IPS-20b (cell line): Measurements from ENCODE around the gene PRKCB.
"Not testable (repeated sequence)": the region's sequence is repeated elsewhere in the genome, so short reads cannot be mapped to it uniquely, and the experiment has no call there.

Source experiments
- H3K27ac ChIP-seq: one replicate; pipeline ENCODE4 v1.5.1; 2013; ENCODE audit warnings: low read length
- H3K27me3 ChIP-seq: 2 replicates; pipeline ENCODE4 v1.6.1; 2013; ENCODE audit warnings: mild to moderate bottlenecking, low read length, inconsistent platforms; ENCODE audit not compliant: insufficient read depth
- H3K36me3 ChIP-seq: 2 replicates; pipeline ENCODE4 v1.6.1; 2013; ENCODE audit warnings: low read depth, mild to moderate bottlenecking, inconsistent platforms, low read length, moderate library complexity; ENCODE audit not compliant: insufficient read depth
- H3K4me1 ChIP-seq: 2 replicates; pipeline ENCODE4 v1.6.1; 2013; ENCODE audit warnings: mild to moderate bottlenecking, control low read depth, inconsistent platforms, low read length, moderate library complexity; ENCODE audit not compliant: insufficient read depth
- H3K4me3 ChIP-seq: 2 replicates; pipeline ENCODE4 v1.5.1; 2013; ENCODE audit warnings: mild to moderate bottlenecking, low read length, inconsistent platforms
- H3K9ac ChIP-seq: 2 replicates; pipeline ENCODE4 v1.6.1; 2013; ENCODE audit warnings: low read depth, mild to moderate bottlenecking, inconsistent platforms, low read length, moderate library complexity
- H3K9me3 ChIP-seq: 2 replicates; pipeline ENCODE4 v1.6.1; 2013; ENCODE audit warnings: mild to moderate bottlenecking, low read depth, low read length, inconsistent platforms; ENCODE audit not compliant: insufficient read depth

The PRKCB gene

DNA sequence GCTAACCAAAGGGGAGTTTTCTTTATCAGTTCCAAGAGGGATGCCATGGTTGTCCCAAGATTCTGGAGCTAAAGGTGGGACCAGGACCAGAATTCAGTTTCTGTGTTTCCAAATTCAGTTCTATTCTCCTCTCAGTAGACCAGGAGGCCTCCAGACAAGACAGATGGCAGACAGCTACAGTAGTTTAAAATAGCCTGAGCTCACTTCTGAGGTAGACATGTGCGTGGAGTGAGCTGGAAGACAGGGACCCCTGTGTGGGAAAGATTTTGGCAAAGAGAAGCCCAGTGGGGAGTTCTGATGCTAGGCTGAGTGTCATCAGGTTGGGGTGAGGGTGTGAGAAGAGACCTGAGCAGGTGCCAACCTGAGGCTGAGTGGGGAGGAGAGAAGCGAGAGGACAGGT lies 95.4 kb downstream of the PRKCB start:
- no peak overlapping the region for H3K4me3 ChIP-seq
- H3K9ac ChIP-seq: no peak overlapping the region
- no peaks in the 10 kb centered on the region for H3K4me1 ChIP-seq
- H3K27me3 ChIP-seq: no peaks in the 10 kb centered on the region
- H3K36me3 ChIP-seq: no peaks in the 10 kb centered on the region
- H3K9me3 ChIP-seq: no peaks in the 10 kb centered on the region
- H3K27ac ChIP-seq: no peak overlapping the region

DNA sequence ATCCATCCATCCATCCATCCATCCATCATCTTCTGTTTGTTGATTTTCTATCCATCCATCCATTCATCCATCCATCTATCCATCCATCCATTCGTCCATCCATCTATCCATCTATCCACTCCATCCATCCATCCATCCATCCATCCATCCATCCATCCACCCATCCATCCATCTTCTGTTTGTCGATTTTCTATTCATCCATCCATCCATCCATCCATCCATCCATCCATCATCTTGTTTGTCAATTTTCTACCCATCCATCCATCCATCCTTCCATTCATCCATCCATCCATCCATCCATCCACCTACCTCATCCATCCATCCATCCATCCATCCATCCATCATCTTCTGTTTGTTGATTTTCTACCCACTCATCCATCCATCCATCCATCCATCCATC lies 97.9 kb downstream of the PRKCB start:
- not testable (repeated sequence) for H3K4me1 ChIP-seq, H3K27ac ChIP-seq, H3K9me3 ChIP-seq, H3K36me3 ChIP-seq, H3K27me3 ChIP-seq, H3K9ac ChIP-seq, H3K4me3 ChIP-seq

DNA sequence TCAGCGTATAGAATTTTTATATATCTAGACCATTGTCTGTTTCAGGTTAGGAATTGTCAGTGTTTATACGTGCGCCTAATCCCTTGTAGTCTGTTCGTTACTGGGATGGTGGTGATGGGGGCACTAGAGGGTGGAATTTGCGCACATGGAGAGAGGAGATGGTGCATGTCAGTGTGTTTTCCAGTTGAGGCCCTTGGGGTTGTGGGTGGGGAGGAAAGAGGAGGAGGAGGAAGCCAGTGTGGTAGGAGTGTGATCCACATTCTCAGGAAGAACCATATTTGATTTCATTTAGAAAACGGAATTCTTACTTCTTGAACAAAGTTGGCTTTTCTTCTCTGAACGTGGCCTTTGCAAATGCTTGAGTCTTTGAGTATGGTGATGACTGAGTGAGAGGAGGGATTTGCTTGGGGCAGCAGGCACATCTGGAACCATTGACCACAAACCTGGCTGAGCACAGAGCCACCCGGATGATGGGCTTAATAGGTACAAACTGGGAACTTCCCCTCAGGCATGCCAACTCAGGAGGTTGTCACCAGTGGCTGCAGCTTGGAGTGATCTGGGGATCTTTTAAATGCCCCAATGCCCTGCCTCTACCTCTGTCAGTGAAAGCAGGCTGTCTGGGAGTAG lies 98.9 kb downstream of the PRKCB start:
- no peaks in the 10 kb centered on the region for H3K9me3 ChIP-seq
- H3K9ac ChIP-seq: no peak overlapping the region
- no peak overlapping the region for H3K27ac ChIP-seq
- H3K36me3 ChIP-seq: no peaks in the 10 kb centered on the region
- H3K4me1 ChIP-seq: no peaks in the 10 kb centered on the region
- no peaks in the 10 kb centered on the region; the same call in 1 of the 2 replicates for H3K27me3 ChIP-seq
- no peak overlapping the region for H3K4me3 ChIP-seq

DNA sequence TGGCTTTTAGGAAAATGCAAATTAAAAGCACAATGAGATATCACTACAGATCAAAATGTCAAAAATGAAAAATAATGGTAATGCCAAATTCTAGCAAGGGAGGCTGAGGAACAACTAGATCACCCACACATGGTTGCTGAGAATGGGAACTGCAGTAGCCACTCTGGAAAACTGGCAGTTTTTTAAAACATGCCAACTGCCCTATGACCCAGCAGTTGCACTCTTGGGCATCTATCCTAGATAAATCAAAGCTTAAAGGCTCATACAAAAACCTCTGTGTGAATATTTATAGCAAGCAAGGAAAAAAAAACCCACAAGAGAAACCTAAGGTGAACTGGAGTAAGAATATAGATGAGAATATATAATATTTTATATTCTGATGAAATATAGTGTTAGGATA lies 104.3 kb downstream of the PRKCB start:
- no peaks in the 10 kb centered on the region for H3K9me3 ChIP-seq
- no peaks in the 10 kb centered on the region; the same call in 1 of the 2 replicates for H3K27me3 ChIP-seq
- H3K27ac ChIP-seq: no peak overlapping the region
- no peaks in the 10 kb centered on the region for H3K36me3 ChIP-seq
- H3K4me1 ChIP-seq: no peaks in the 10 kb centered on the region
- H3K4me3 ChIP-seq: no peak overlapping the region
- H3K9ac ChIP-seq: no peak overlapping the region

DNA sequence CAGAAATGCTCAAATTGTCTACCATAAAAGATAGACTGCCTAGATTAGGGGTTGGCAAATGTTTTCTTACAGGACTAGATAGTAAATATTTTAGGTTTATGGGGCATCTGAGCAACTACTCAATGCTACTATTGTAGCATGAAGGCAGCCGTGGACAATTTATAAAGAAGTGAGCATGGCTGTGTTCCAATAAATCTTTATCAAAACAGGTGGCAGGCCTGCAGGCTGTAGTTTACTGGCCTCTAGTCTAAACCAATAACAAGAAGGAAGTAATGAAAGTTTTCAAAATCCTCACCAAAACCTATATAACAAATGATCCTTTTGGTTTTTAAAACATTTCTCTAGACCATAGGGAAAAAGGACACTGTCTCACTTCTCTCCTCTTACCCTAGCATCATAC lies 105.2 kb downstream of the PRKCB start:
- Histone ChIP-seq H3K36me3 (no peaks in the 10 kb centered on the region), H3K4me1 (no peaks in the 10 kb centered on the region), H3K9me3 (no peaks in the 10 kb centered on the region), H3K4me3 (no peak overlapping the region), H3K27me3 (no peaks in the 10 kb centered on the region; the same call in 1 of the 2 replicates), H3K9ac (no peak overlapping the region), H3K27ac (no peak overlapping the region)

DNA sequence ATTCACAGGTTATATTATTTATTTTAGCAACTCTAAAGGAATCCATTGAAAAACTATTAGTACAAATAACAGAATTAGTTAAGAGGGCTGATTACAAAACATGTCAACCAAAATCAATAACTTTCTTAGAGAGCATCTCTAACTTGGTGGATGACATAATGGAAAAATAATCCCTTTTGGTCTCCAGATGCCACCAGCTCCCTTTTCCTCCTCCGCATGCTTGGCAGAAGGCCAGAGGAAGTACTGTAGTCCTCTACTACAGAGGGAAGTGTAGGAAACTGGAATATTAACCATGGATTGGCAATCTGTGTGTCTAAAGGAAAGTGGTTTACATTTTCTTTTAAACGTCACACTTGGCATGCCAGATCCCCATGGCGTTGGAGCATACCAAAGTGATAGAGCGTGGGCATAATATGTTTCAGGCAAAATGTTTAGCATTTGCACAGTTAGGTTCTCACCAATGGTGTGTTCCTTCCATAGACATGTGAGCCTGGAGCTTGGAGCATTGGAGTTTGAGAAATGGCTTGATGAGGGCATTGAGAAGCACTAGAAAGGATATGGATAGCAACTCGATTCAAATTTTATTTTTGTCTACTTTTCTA lies 106.3 kb downstream of the PRKCB start:
- H3K27ac ChIP-seq: no peak overlapping the region

DNA sequence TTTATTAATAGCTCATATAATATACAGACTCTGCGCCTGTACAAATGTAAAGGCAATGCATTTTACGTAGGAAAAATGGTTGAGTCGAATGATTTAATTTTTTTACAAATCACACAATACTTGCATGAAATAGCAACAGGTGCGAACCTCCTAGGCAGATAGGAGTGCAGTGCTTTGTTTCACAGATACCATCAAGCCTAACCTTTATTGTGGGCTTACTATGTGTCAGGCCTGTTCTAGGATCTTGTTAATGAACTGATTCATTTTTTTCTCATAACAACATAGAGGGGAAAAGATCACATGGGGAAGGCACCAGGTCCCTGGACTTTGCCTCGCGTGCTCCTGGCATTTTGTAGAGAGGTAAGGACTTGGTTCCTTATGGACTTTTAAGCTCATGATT lies 107.8 kb downstream of the PRKCB start:
- H3K27ac ChIP-seq: no peak overlapping the region
- no peaks in the 10 kb centered on the region for H3K36me3 ChIP-seq
- no peak overlapping the region for H3K4me3 ChIP-seq
- no peaks in the 10 kb centered on the region for H3K9me3 ChIP-seq
- H3K9ac ChIP-seq: no peak overlapping the region
- H3K4me1 ChIP-seq: peaks cover 7% of the 10 kb centered on the region; the same call in 1 of the 2 replicates
- H3K27me3 ChIP-seq: no peaks in the 10 kb centered on the region

More for the DNA sequence above, 106.3 kb downstream of the PRKCB start:
- no peaks in the 10 kb centered on the region for H3K36me3 ChIP-seq
- no peaks in the 10 kb centered on the region; the same call in 1 of the 2 replicates for H3K27me3 ChIP-seq
- H3K9me3 ChIP-seq: no peaks in the 10 kb centered on the region
- no peak overlapping the region for H3K9ac ChIP-seq
- 0 out of 2 replicates have a peak, but pooled peaks cover under 1% of the 10 kb centered on the region for H3K4me1 ChIP-seq
- H3K4me3 ChIP-seq: no peak overlapping the region

DNA sequence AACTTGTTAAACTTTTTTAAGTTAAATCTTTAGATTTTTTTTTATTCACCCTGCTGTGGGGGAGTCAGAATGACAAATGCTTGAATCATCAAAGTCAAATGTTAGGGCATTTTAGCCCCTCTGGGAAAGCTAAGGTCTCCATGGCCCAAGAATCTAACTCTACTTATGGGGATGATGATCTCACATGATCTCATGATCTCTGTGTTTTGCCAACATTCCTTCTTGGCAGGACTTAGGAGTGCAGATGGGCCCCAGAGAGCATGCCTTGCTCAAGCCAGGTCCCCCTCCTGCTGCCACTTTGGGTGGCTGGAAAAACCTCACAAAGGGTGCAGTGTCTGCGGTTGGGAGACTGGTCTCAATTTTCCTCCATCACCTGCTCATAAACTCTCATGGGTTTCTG lies 108.6 kb downstream of the PRKCB start:
- Histone ChIP-seq H3K9me3 (no peaks in the 10 kb centered on the region), H3K4me3 (no peak overlapping the region)

DNA sequence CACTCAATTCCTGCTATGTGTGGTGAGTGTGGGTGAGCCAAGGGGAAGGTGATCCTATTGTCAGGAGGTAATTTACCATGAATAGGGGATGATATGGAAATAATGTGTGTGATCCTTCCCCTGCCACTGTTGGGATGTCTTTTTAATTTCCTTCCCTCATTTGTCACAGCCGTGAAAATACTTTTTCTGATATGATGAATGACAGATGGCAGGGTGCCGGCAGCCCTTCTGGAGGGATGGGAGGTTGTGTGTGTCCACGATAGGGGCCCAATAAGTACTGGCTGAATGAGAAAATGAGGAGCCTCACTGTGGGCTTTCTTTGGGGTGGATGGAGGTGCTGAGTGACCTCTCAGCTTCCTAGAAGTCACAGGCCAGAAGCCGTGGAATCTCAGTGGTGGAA lies 109.5 kb downstream of the PRKCB start:
- Histone ChIP-seq H3K4me3 (no peak overlapping the region), H3K27ac (no peak overlapping the region), H3K27me3 (no peaks in the 10 kb centered on the region), H3K9ac (no peak overlapping the region), H3K4me1 (peaks cover 7% of the 10 kb centered on the region; the same call in 1 of the 2 replicates), H3K9me3 (no peaks in the 10 kb centered on the region), H3K36me3 (no peaks in the 10 kb centered on the region)

More for the DNA sequence above, 108.6 kb downstream of the PRKCB start:
- Histone ChIP-seq H3K27ac (no peak overlapping the region), H3K27me3 (no peaks in the 10 kb centered on the region), H3K4me1 (peaks cover 7% of the 10 kb centered on the region; the same call in 1 of the 2 replicates), H3K36me3 (no peaks in the 10 kb centered on the region), H3K9ac (no peak overlapping the region)

DNA sequence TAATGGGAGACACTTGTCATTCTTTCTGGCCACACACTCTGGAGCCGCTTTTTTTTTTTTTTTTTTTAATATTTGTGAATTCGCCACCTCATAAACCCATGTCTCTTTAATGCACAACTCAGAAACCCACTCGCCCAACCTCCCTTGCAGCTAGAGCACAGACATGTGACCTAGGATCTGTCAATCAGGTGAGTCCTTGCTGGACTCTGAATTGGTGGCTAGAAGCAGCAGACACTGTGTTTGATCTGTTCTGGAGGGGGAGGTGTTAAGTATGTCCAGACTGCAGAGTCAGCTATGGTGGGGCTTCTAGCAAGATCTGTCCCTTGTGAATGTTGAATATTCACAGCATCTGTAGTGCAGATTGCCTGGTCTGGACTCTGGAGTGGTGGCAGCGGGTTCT lies 112.1 kb downstream of the PRKCB start:
- Histone ChIP-seq H3K27me3 (no peaks in the 10 kb centered on the region), H3K36me3 (no peaks in the 10 kb centered on the region), H3K9me3 (no peaks in the 10 kb centered on the region), H3K9ac (no peak overlapping the region), H3K27ac (no peak overlapping the region), H3K4me1 (peaks cover 17% of the 10 kb centered on the region; the same call in 1 of the 2 replicates), H3K4me3 (no peak overlapping the region)

DNA sequence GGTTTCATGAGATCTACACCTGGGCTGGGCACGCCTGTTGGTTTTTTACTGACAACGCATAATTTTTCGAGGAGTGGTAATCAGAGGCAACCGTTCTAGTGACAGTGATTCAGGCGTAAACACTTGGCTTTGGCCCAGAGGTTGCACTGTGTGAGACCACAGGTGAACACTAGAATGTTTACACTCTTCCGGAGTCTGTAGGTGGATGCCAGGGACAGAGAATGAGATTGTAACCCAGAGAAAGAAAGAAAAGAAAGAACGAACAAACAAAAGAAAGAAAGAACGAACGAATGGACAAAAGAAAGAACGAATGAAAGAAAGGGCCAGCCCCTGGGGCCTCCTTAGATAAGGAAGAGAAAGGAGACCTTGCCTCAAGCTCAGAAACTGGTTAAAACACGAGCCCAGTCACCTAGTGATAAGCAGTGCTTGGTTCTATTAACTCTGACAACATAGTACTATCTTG lies 113.2 kb downstream of the PRKCB start:
- Histone ChIP-seq H3K9ac (no peak overlapping the region), H3K4me1 (peaks cover 17% of the 10 kb centered on the region; the same call in 1 of the 2 replicates), H3K4me3 (no peak overlapping the region), H3K36me3 (no peaks in the 10 kb centered on the region), H3K27me3 (no peaks in the 10 kb centered on the region), H3K9me3 (no peaks in the 10 kb centered on the region), H3K27ac (no peak overlapping the region)

DNA sequence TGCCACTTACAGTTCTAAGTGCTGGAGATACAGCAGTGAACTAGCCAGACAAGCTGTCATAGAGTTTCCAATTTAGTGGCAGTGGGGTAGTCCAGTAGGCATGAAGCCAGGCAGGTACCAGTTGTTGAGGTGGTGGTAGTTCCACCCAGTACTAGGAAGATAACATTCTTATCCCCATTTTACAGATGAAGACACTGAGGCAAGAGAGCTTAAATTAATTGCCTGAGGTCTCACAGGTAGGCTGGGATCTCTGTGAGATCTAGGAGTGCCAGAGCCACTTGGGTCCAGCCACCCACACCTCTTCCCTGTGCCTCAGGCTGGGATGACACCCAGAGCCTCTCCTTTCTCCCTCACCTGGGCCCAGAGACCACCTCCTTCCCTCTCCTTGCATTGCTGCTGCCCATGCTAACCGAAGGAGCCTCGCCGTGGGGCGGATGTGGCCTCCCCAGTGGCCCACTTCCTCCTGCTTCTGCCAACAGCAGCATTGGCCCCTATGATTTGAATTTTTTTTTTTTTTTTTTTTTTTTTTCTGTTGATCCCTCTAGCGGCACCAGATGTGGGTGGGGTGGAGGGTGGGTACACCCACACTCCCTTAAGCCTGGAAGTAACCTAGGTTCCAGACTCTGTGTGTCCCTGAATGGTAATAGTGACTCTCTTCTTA lies 114.0 kb downstream of the PRKCB start:
- no peaks in the 10 kb centered on the region for H3K36me3 ChIP-seq
- no peak overlapping the region for H3K4me3 ChIP-seq
- H3K27ac ChIP-seq: no peak overlapping the region
- H3K9ac ChIP-seq: no peak overlapping the region
- no peaks in the 10 kb centered on the region for H3K9me3 ChIP-seq
- H3K27me3 ChIP-seq: no peaks in the 10 kb centered on the region
- H3K4me1 ChIP-seq: peaks cover 17% of the 10 kb centered on the region; the same call in 1 of the 2 replicates
